GM12878 (cell line): ENCODE data around the gene INSRR. TPM values are rescaled to one million over a fixed set of nuclear protein-coding genes. Genes with fewer than 3 reads are reported as not detected.

Experiments
- ATAC-seq: fragments of 200-7000 bp; cut with Tn5 transposase; 3 replicates; pipeline ENCODE4 v1.9.1; 2020; ENCODE audit warnings: mild to moderate bottlenecking, moderate library complexity
- BruUV-seq: library from RNA; stranded (reverse); fragments of 400-500 nt; replicated peaks from 2 replicates; lab custom pipeline; 2021; lab: Mats Ljungman, UMichigan
- CTCF ChIA-PET: fragments of 300-600 bp; sonication (Branson Sonifier 250); formaldehyde crosslinking; extraction: SDS; loops from one replicate; lab custom pipeline; 2021; ENCODE audit warnings: inconsistent platforms; lab: Yijun Ruan, JAX
- POLR2A ChIA-PET: fragments of 350-600 bp; formaldehyde crosslinking; extraction: SDS; loops from one replicate; lab custom pipeline; 2021; ENCODE audit warnings: inconsistent platforms; lab: Charles Lee
- RAD21 ChIA-PET: fragments of 300-600 bp; sonication (Branson Sonifier 250); formaldehyde crosslinking; loops from one replicate; lab custom pipeline; 2023; ENCODE audit warnings: antibody characterized with exemption; ENCODE audit not compliant: unreplicated experiment; lab: Charles Lee
- SMC1A ChIA-PET: fragments of 300-600 bp; sonication (Branson Sonifier 250); formaldehyde crosslinking; loops from one replicate; lab custom pipeline; 2023; ENCODE audit not compliant: unreplicated experiment, uncharacterized antibody; lab: Charles Lee
- DNase-seq: peaks from one replicate; pipeline ENCODE4 v3.0.0-alpha.2; 2011; ENCODE audit warnings: low read depth, low spot score
- FAIRE-seq: peaks from 3 replicates; lab custom pipeline; 2011; peaks lifted over from hg19 to GRCh38; lab: Jason Lieb, UNC
- H2AFZ ChIP-seq: 2 replicates; pipeline ENCODE4 v1.6.0; 2011; ENCODE audit warnings: low read depth, low read length, control low read depth; ENCODE audit not compliant: control insufficient read depth
- H3K27ac ChIP-seq: 2 replicates; pipeline ENCODE4 v1.5.1; 2011; ENCODE audit warnings: control low read depth; ENCODE audit not compliant: control insufficient read depth, insufficient read depth
- H3K27me3 ChIP-seq, 2 experiments: replicated peaks in 1 of 2; 2 replicates each; pipeline versions ENCODE4 v1.6.0 to v1.6.1; 2011; ENCODE audit warnings: low read length in 1 of 2; ENCODE audit not compliant: control insufficient read depth in 2 of 2, insufficient read depth in 2 of 2
- H3K36me3 ChIP-seq, 2 experiments: 2 replicates each; pipeline ENCODE4 v1.5.1; 2011; ENCODE audit warnings: low read length in 1 of 2; ENCODE audit not compliant: control insufficient read depth in 2 of 2, insufficient read depth in 2 of 2
- H3K4me1 ChIP-seq: 2 replicates; pipeline ENCODE4 v1.6.1; 2011; ENCODE audit warnings: mild to moderate bottlenecking, low read length, moderate library complexity, mixed read lengths; ENCODE audit not compliant: control insufficient read depth, insufficient read depth
- H3K4me2 ChIP-seq: 2 replicates; pipeline ENCODE4 v1.6.0; 2011; ENCODE audit warnings: control low read depth; ENCODE audit not compliant: control insufficient read depth, insufficient read depth
- H3K4me3 ChIP-seq: fragments of 200-600 bp; sonication (generic); 2 replicates; pipeline ENCODE4 v1.5.1; 2016
- H3K79me2 ChIP-seq: 2 replicates; pipeline ENCODE4 v1.6.0; 2011; ENCODE audit warnings: low read length; ENCODE audit not compliant: control insufficient read depth, insufficient read depth
- H3K9ac ChIP-seq: 2 replicates; pipeline ENCODE4 v1.8.0; 2011; ENCODE audit warnings: low read length, control low read depth, mixed read lengths; ENCODE audit not compliant: control insufficient read depth, insufficient read depth
- H3K9me3 ChIP-seq: replicated peaks from 3 replicates; pipeline ENCODE4 v1.5.1; 2011; ENCODE audit warnings: mild to moderate bottlenecking, low read length; ENCODE audit not compliant: control insufficient read depth, insufficient read depth
- H4K20me1 ChIP-seq: 2 replicates; pipeline ENCODE4 v1.6.0; 2011; ENCODE audit not compliant: control insufficient read depth, insufficient read depth
- CREB1 ChIP-seq: IDR thresholded peaks from 2 replicates; pipeline ENCODE4 v1.6.1; 2012; ENCODE audit warnings: low read depth, mild to moderate bottlenecking, inconsistent platforms
- RCOR1 ChIP-seq: conservative IDR thresholded peaks from 2 replicates; pipeline ENCODE4 v1.6.1; 2012; ENCODE audit warnings: low read depth, low read length, improper control_type of control experiment
- ZNF384 ChIP-seq: IDR thresholded peaks from 2 replicates; pipeline ENCODE4 v1.6.1; 2012; ENCODE audit warnings: low read depth, mild to moderate bottlenecking, low read length, improper control_type of control experiment, borderline replicate concordance
- WGBS: methylation state at CpG from one replicate; pipeline ENCODE4 v1.1.6; 2016; ENCODE audit warnings: low lambda C conversion rate; ENCODE audit not compliant: insufficient replicate concordance, insufficient coverage; ENCODE audit errors: missing lambda C conversion rate; 5-methylcytosine and 5-hydroxymethylcytosine counted together
- in situ Hi-C: fragments of 300-500 bp; cut with MboI; formaldehyde crosslinking; loops from 9 replicates; pipeline ENCODE4 v1.14.3; 2018; ENCODE audit warnings: mixed read lengths
- intact Hi-C: fragments of 100-400 bp; cut with micrococcal nuclease; formaldehyde crosslinking; loops from one replicate; pipeline ENCODE4 v1.14.2; 2022; ENCODE audit not compliant: unreplicated experiment
- polyA plus RNA-seq, 11 experiments: library from polyadenylated mRNA; depleted of rRNA in 4 of 11; unstranded in 6 of 11; stranded (reverse) in 5 of 11; fragments of >200 nt; fragmentation: Nextera tagmentation in 4 of 11; fragmentation: Illumina TruSeq in 1 of 11; extraction: Ambion mirVana in 4 of 11; extraction: Trizol in 1 of 11; gene quantifications; 1 replicate in 1 of 11; 2 replicates in 10 of 11; pipeline versions ENCODE4 v1.2.1 to v1.2.3, GENCODE V29; 2011 to 2016; ENCODE audit warnings: inconsistent platforms in 2 of 11, missing spikeins in 2 of 11, low read depth in 1 of 11
- total RNA-seq, 4 experiments: library from RNA; depleted of rRNA in 3 of 4; stranded (reverse); fragments of >200 nt in 3 of 4; fragmentation: Illumina TruSeq in 1 of 4; extraction: Trizol in 1 of 4; gene quantifications; 2 replicates each; pipeline versions ENCODE4 v1.2.1 to v1.2.3, GENCODE V29; 2013 to 2021
- TF ChIP-seq, protein P1 (sequence below): IDR thresholded peaks from 2 replicates; pipeline ENCODE4 v1.6.1; 2012; ENCODE audit warnings: low read depth, low read length, improper control_type of control experiment

INSRR gene
- total and polyA plus RNA-seq, 10 of the 15 experiments (the other 5 are each of a cell fraction or from before 2014, with no cell fraction given) = 0.01 TPM; not detected in 9

GRCh38 chr1:156840898-156841279 is 18.0 kb downstream of the INSRR start:
- no peak overlapping the region for H3K27ac ChIP-seq
- SMC1A ChIA-PET = interaction anchor here (6.8 kb wide), 1 partner anchor 17 kb away, joined by 123 read pairs; the partner anchor contains the start of genes INSRR and NTRK1
- TF ChIP-seq CREB1 = no peak
- TF ChIP-seq, protein P1, sequence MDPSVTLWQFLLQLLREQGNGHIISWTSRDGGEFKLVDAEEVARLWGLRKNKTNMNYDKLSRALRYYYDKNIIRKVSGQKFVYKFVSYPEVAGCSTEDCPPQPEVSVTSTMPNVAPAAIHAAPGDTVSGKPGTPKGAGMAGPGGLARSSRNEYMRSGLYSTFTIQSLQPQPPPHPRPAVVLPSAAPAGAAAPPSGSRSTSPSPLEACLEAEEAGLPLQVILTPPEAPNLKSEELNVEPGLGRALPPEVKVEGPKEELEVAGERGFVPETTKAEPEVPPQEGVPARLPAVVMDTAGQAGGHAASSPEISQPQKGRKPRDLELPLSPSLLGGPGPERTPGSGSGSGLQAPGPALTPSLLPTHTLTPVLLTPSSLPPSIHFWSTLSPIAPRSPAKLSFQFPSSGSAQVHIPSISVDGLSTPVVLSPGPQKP = no peak
- no peak for TF ChIP-seq ZNF384
- no peak for TF ChIP-seq RCOR1
- TF ChIP-seq, all 136 proteins: peak for 0
- intact Hi-C loops (no loop called here), in situ Hi-C loops (no loop called here)
- RAD21 ChIA-PET = interaction anchor here (1.4 to 6.1 kb wide), 3 partner anchors 19 to 43 kb away, joined by 4 to 113 read pairs (median 7); partner anchors contain the start of genes INSRR and NTRK1
- H2AFZ ChIP-seq = no peak overlapping the region
- no TSS peak for BruUV-seq
- 30% methylated on average over 13 of the region's 14 CpGs for whole genome bisulfite sequencing
- 0 out of 2 replicates have a peak, but pooled peaks cover 2% of the 10 kb centered on the region for H4K20me1 ChIP-seq
- H3K79me2 ChIP-seq = no peaks in the 10 kb centered on the region
- peaks cover 18% of the 10 kb centered on the region for H3K4me1 ChIP-seq
- FAIRE-seq (no peak), ATAC-seq (no peak), DNase-seq (no peak)
- no peaks in the 10 kb centered on the region; a peak in 3 of 4 replicates for H3K27me3 ChIP-seq
- H3K9me3 ChIP-seq = no peaks in the 10 kb centered on the region
- CTCF ChIA-PET = interaction anchor here (0.7 to 6.9 kb wide), 4 partner anchors 18 to 151 kb away, joined by 3 to 248 read pairs (median 3); partner anchors contain the start of genes INSRR and NTRK1
- no peaks in the 10 kb centered on the region for H3K36me3 ChIP-seq
- POLR2A ChIA-PET = interaction anchor here (0.7 to 1.0 kb wide), 2 partner anchors 47 to 99 kb away, joined by 3 read pairs; no protein-coding TSS in a partner anchor
- no peak overlapping the region for H3K9ac ChIP-seq
- no peak overlapping the region for H3K4me3 ChIP-seq
- no peak overlapping the region for H3K4me2 ChIP-seq
